K562 (cell line): Measurements from ENCODE around the gene PMEPA1. TPM values are rescaled to one million over a fixed set of nuclear protein-coding genes. Genes with fewer than 3 reads are reported as not detected.

Source experiments
- ATAC-seq: fragments of 200-7000 bp; cut with Tn5 transposase; 3 replicates; pipeline ENCODE4 v1.9.1; 2020; ENCODE audit warnings: moderate library complexity
- BruUV-seq: library from RNA; stranded (reverse); fragments of 400-500 nt; replicated peaks from 2 replicates; lab custom pipeline; 2021; lab: Mats Ljungman, UMichigan
- CTCF ChIA-PET: fragments of 300-600 bp; formaldehyde crosslinking; extraction: SDS; loops from one replicate; lab custom pipeline; 2021; ENCODE audit warnings: low intra/inter-chr PET ratio; lab: Yijun Ruan, JAX
- POLR2A ChIA-PET: fragments of 300-600, 350-650 bp; sonication (Branson Sonifier 250); formaldehyde crosslinking; extraction: SDS; loops from one replicate; lab custom pipeline; 2021; ENCODE audit warnings: antibody characterized with exemption, inconsistent platforms; lab: Yijun Ruan, JAX
- DNase-seq, 4 experiments: peaks; one replicate each; pipeline versions ENCODE4 v3.0.0 to v3.0.0-alpha.2; 2011 to 2018; ENCODE audit warnings: low spot score in 3 of 4, mixed read lengths in 3 of 4; ENCODE audit errors: extremely low read depth in 1 of 4
- FAIRE-seq: peaks from 2 replicates; lab custom pipeline; 2011; peaks lifted over from hg19 to GRCh38; lab: Jason Lieb, UNC
- H2AFZ ChIP-seq: 2 replicates; pipeline ENCODE4 v1.6.0; 2011; ENCODE audit warnings: low read depth, low read length, control low read depth, inconsistent platforms
- H3K27ac ChIP-seq: fragments of 200-600 bp; 3 replicates; pipeline ENCODE4 v1.8.0; 2011; ENCODE audit warnings: low read depth, mild to moderate bottlenecking, control low read depth, inconsistent platforms, low read length, moderate library complexity, mixed read lengths; ENCODE audit errors: extremely low read depth
- H3K27me3 ChIP-seq, 2 experiments: fragments of 300-600 bp in 1 of 2; 2 replicates in 1 of 2; 3 replicates in 1 of 2; pipeline versions ENCODE4 v1.6.0 to v1.8.0; 2011; ENCODE audit warnings: inconsistent platforms in 2 of 2, low read length in 2 of 2, mild to moderate bottlenecking in 1 of 2, mixed read lengths in 1 of 2, moderate library complexity in 1 of 2; ENCODE audit not compliant: control insufficient read depth in 2 of 2, insufficient read depth in 2 of 2
- H3K36me3 ChIP-seq: fragments of 300-600 bp; 3 replicates; pipeline ENCODE4 v1.8.0; 2011; ENCODE audit warnings: mild to moderate bottlenecking, low read length, inconsistent platforms; ENCODE audit not compliant: control insufficient read depth, insufficient read depth
- H3K4me1 ChIP-seq, 2 experiments: fragments of 200-600 bp in 1 of 2; replicated peaks in 1 of 2; 2 replicates in 1 of 2; 3 replicates in 1 of 2; pipeline versions ENCODE4 v1.5.1 to v1.8.0; 2011; ENCODE audit warnings: inconsistent platforms in 2 of 2, low read length in 2 of 2, mild to moderate bottlenecking in 1 of 2, mixed read lengths in 1 of 2, moderate library complexity in 1 of 2; ENCODE audit not compliant: control insufficient read depth in 2 of 2, insufficient read depth in 2 of 2
- H3K4me2 ChIP-seq: 2 replicates; pipeline ENCODE4 v1.6.1; 2011; ENCODE audit warnings: low read length, control low read depth, inconsistent platforms, mixed read lengths; ENCODE audit not compliant: insufficient read depth
- H3K4me3 ChIP-seq: fragments of 200-600 bp; sonication (generic), shearing (Covaris generic); 2 replicates; pipeline ENCODE4 v1.5.1; 2016; ENCODE audit warnings: control low read depth, inconsistent platforms
- H3K79me2 ChIP-seq: fragments of 200-600 bp; 3 replicates; pipeline ENCODE4 v1.8.0; 2011; ENCODE audit warnings: low read length, inconsistent platforms; ENCODE audit not compliant: control insufficient read depth, insufficient read depth
- H3K9ac ChIP-seq, 2 experiments: 2 replicates each; pipeline versions ENCODE4 v1.6.0 to v1.6.1; 2011; ENCODE audit warnings: low read depth in 2 of 2, low read length in 2 of 2, control low read depth in 1 of 2, inconsistent platforms in 1 of 2, mild to moderate bottlenecking in 1 of 2, mixed read lengths in 1 of 2; ENCODE audit not compliant: insufficient read depth in 1 of 2
- H3K9me1 ChIP-seq: one replicate; pipeline ENCODE4 v1.6.0; 2011; ENCODE audit warnings: inconsistent platforms, mild to moderate bottlenecking, low read length, moderate library complexity; ENCODE audit not compliant: control insufficient read depth, insufficient read depth
- H3K9me3 ChIP-seq: replicated peaks from 2 replicates; pipeline ENCODE4 v1.5.1; 2011; ENCODE audit warnings: low read depth, low read length, inconsistent platforms; ENCODE audit not compliant: control insufficient read depth, insufficient read depth
- H4K20me1 ChIP-seq: replicated peaks from 2 replicates; pipeline ENCODE4 v1.6.1; 2011; ENCODE audit warnings: low read length, inconsistent platforms, mixed read lengths; ENCODE audit not compliant: control insufficient read depth, insufficient read depth
- EP400 ChIP-seq: fragments of 450-650 bp; IDR thresholded peaks from 2 replicates; pipeline ENCODE4 v1.6.1; 2017; ENCODE audit warnings: antibody characterized with exemption, mild to moderate bottlenecking, moderate library complexity
- EZH2 ChIP-seq: IDR thresholded peaks from 2 replicates; pipeline ENCODE4 v1.6.1; 2012; ENCODE audit warnings: low read depth, mild to moderate bottlenecking, inconsistent platforms, low read length, borderline replicate concordance
- FOXM1 ChIP-seq, 2 experiments: fragments of 450-650 bp in 1 of 2; sonication (generic) in 1 of 2; formaldehyde crosslinking in 1 of 2; IDR thresholded peaks; 2 replicates each; pipeline versions ENCODE4 v1.6.1 to v1.9.0; 2017 to 2022; ENCODE audit warnings: low read depth in 2 of 2, mild to moderate bottlenecking in 2 of 2, missing genetic modification reagents in 1 of 2, moderate library complexity in 1 of 2
- MAFF ChIP-seq: IDR thresholded peaks from 2 replicates; pipeline ENCODE4 v1.6.1; 2012; ENCODE audit warnings: low read length, improper control_type of control experiment
- PCBP2 ChIP-seq: fragments of 200-400 bp; formaldehyde crosslinking; IDR thresholded peaks from 2 replicates; pipeline ENCODE4 v1.6.1; 2018; ENCODE audit warnings: low read length, low read depth, mild to moderate bottlenecking, moderate library complexity; ENCODE audit not compliant: poor library complexity, severe bottlenecking
- U2AF2 ChIP-seq: fragments of 200-400 bp; formaldehyde crosslinking; optimal IDR thresholded peaks from 2 replicates; pipeline ENCODE3; 2017; ENCODE audit warnings: low read depth, mild to moderate bottlenecking, low read length
- ZNF217 ChIP-seq: sonication (generic); formaldehyde crosslinking; IDR thresholded peaks from 2 replicates; pipeline ENCODE4 v1.8.0; 2022; ENCODE audit warnings: mild to moderate bottlenecking, missing genetic modification reagents
- ZNF512 ChIP-seq: IDR thresholded peaks from 2 replicates; pipeline ENCODE4 v1.6.1; 2016; ENCODE audit warnings: missing genetic modification characterization, missing compliant biosample characterization
- WGBS: fragments of 100-300 bp; shearing (Covaris generic); methylation state at CpG from one replicate; pipeline ENCODE4 v1.1.6; 2016; ENCODE audit warnings: low coverage, mixed read lengths; ENCODE audit not compliant: insufficient coverage; ENCODE audit errors: missing lambda C conversion rate; 5-methylcytosine and 5-hydroxymethylcytosine counted together
- in situ Hi-C: fragments of 300-500 bp; cut with MboI; formaldehyde crosslinking; loops from 4 replicates; pipeline ENCODE4 v1.15.0; 2018; ENCODE audit warnings: inconsistent platforms, mixed read lengths
- intact Hi-C: fragments of 100-400 bp; cut with micrococcal nuclease; formaldehyde crosslinking; loops from 2 replicates; pipeline ENCODE4 v1.14.2; 2022
- polyA plus RNA-seq, 8 experiments: library from polyadenylated mRNA; depleted of rRNA in 4 of 8; stranded (reverse) in 5 of 8; unstranded in 3 of 8; fragments of >200 nt; fragmentation: Nextera tagmentation in 2 of 8; fragmentation: Illumina TruSeq in 1 of 8; extraction: Ambion mirVana in 2 of 8; extraction: Trizol in 1 of 8; gene quantifications; 2 replicates each; pipeline versions ENCODE4 v1.2.1 to v1.2.3, GENCODE V29; 2011 to 2014; ENCODE audit warnings: inconsistent platforms in 1 of 8, missing spikeins in 1 of 8
- total RNA-seq, 7 experiments: library from RNA; depleted of rRNA in 6 of 7; stranded (reverse); fragments of >200 nt in 6 of 7; fragmentation: Illumina TruSeq in 2 of 7; extraction: Trizol in 2 of 7; gene quantifications; 2 replicates each; pipeline versions ENCODE4 v1.2.1 to v1.2.3, GENCODE V29; 2011 to 2021; ENCODE audit warnings: low replicate concordance in 1 of 7

PMEPA1 gene
- total and polyA plus RNA-seq, 9 of the 15 experiments (the other 6 are each of a cell fraction or from before 2014, with no cell fraction given) = 0.16 TPM; not detected in 8

- TF ChIP-seq U2AF2 = no peak
- no peak for TF ChIP-seq ZNF512
- no peak for TF ChIP-seq ZNF217
- TF ChIP-seq EP400 = no peak
- no peak for TF ChIP-seq FOXM1 (IDR thresholded peaks at IDR 0.05; ENCODE audit: low read depth)
- no peak for TF ChIP-seq FOXM1 (CRISPR knock-in tag; IDR thresholded peaks at IDR 0.05; ENCODE audit: low read depth)
These were observed 38.2 kb downstream of the PMEPA1 start (continued) for GRCh38 chr20:57671662-57672061.

GRCh38 chr20:57671072-57671391 lies 38.8 kb downstream of the PMEPA1 start:
- Histone ChIP-seq H4K20me1 (peaks cover 4% of the 10 kb centered on the region; the same call in 1 of the 2 replicates), H3K9me3 (no peaks in the 10 kb centered on the region), H3K9me1 (no peaks in the 10 kb centered on the region), H3K79me2 (no peaks in the 10 kb centered on the region), H3K27me3 (peaks cover 29 to 83% of the 10 kb centered on the region in 2 experiments; a peak in 4 of 5 replicates), H2AFZ (no peak overlapping the region), H3K4me1 (no peaks in the 10 kb centered on the region), H3K4me2 (no peak overlapping the region), H3K4me3 (no peak overlapping the region), H3K27ac (no peak overlapping the region), H3K36me3 (no peaks in the 10 kb centered on the region), H3K9ac (no peak overlapping the region)
- DNase-seq (no peak), ATAC-seq (no peak), FAIRE-seq (no peak)
- intact Hi-C loops = no loop called here
- no TSS peak for BruUV-seq
- in situ Hi-C loops = no loop called here
- TF ChIP-seq EZH2 (0 out of 2 replicates have a peak, but pooled peaks have one; percentile 37), PCBP2 (no peak), MAFF (peak; percentile 24; the same call in 1 of the 2 replicates)
- POLR2A ChIA-PET = no interaction called here
- 2% methylated on average over 10 of the region's 10 CpGs for WGBS
- CTCF ChIA-PET = no interaction called here
